ENCODE results near the gene TTC9B. TPM values are rescaled to one million over a fixed set of nuclear protein-coding genes. Genes with fewer than 3 reads are reported as not detected.

Gene TTC9B
- total and polyA plus RNA-seq, 2 of the 4 experiments (the other 2 are of a cell fraction) = not detected

DNA sequence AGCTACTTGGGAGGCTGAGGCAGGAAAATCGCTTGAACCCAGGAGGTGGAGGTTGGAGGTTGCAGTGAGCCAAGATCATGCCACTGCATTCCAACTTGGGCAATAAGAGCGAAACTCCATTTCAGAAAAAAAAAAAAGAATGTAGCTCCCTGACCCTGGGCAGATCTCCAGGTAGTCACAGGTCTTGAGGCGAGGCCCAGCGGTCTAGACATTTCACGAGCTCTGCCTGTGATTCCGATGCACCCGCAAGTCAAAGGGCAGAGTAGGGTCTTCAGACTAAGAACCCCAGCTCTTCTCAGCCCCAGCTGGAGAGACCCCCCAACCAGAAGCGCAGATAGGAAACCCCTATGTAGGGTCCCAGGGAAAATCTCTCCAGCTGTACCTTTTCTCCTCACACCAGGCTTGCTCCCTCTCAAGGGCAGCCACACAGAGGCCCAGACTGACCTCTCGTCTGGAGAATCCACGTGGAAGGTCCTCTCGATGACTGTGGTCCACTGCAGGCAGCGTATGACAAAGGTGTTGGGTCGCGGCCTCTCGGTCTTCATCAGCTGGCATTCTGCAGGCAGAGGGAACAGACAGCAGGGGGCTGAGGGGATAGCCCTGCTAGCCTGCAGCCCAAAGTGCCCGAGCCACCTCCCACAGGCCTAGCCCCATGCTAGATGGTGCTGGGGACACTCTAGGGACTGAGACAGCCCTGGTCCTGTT lies 36.7 kb upstream of the TTC9B start:
- Histone ChIP-seq H3K4me1 (ENCODE audit: control insufficient read depth, insufficient read depth, low read length) (no peaks in the 10 kb centered on the region), H2AK9ac (replicated peaks; ENCODE audit: low read depth, low read length, poor library complexity) (no peak overlapping the region), H3K9ac (ENCODE audit: low read depth, low read length) (no peak overlapping the region), H2BK120ac (ENCODE audit: low read depth, low read length) (no peak overlapping the region), H4K91ac (ENCODE audit: insufficient read depth, low read depth, low read length) (no peak overlapping the region), H2BK5ac (ENCODE audit: low read depth, low read length, poor library complexity, severe bottlenecking) (no peak overlapping the region), H4K8ac (ENCODE audit: low read depth in 2 of 2, low read length in 2 of 2) (no peak overlapping the region), H3K27ac (ENCODE audit: insufficient read depth, low read length) (no peak overlapping the region), H3K23ac (ENCODE audit: low read depth, low read length) (no peak overlapping the region), H3K9me1 (ENCODE audit: insufficient read depth, low read length) (0 out of 2 replicates have a peak, but pooled peaks cover 7% of the 10 kb centered on the region), H2BK20ac (ENCODE audit: low read depth, low read length) (no peak overlapping the region), H3K36me3 (ENCODE audit: control insufficient read depth, insufficient read depth, low read length) (peaks cover 39% of the 10 kb centered on the region), H3K27me3 (ENCODE audit: control insufficient read depth, insufficient read depth, low read length) (no peaks in the 10 kb centered on the region), H3K4me3 (ENCODE audit: insufficient read depth, low read depth, low read length) (no peak overlapping the region), H3K9me3 (ENCODE audit: control insufficient read depth, insufficient read depth, low read length) (no peaks in the 10 kb centered on the region), H3K18ac (ENCODE audit: low read depth, low read length) (no peak overlapping the region), H2AK5ac (ENCODE audit: low read depth, low read length) (no peak overlapping the region), H3K4me2 (ENCODE audit: low read depth, low read length) (no peak overlapping the region), H2AFZ (replicated peaks; ENCODE audit: low read length, poor library complexity) (no peak overlapping the region), H3K14ac (replicated peaks; ENCODE audit: low read depth, low read length) (no peak overlapping the region), H3K79me1 (ENCODE audit: low read depth in 1 of 2, low read length in 2 of 2) (peaks cover 36 to 76% of the 10 kb centered on the region in 2 experiments), H2BK15ac (ENCODE audit: low read depth, low read length) (no peak overlapping the region), H4K5ac (ENCODE audit: low read depth, low read length) (no peak overlapping the region), H3K4ac (ENCODE audit: low read depth, low read length) (no peak overlapping the region), H3K56ac (ENCODE audit: extremely low read depth, insufficient read depth, low read length) (no peak overlapping the region), H4K20me1 (ENCODE audit: insufficient read depth, low read length) (peaks cover 44% of the 10 kb centered on the region)
- intact Hi-C loops (cut with micrococcal nuclease) = no loop called here
- dilution Hi-C loops (cut with HindIII; ENCODE audit: low sequenced_read_pairs, unreplicated experiment) = no loop called here
- POLR2A ChIA-PET (ENCODE audit: unreplicated experiment) = no interaction called here
- CTCF ChIA-PET = no interaction called here
- ATAC-seq (ENCODE audit: low read depth) (no peak), DNase-seq (no peak)
- BruUV-seq (replicated peaks) = no TSS peak
- in situ Hi-C loops (cut with MboI; ENCODE audit: low sequenced_read_pairs) = no loop called here
- TF ChIP-seq FOS (IDR thresholded peaks at IDR 0.05; ENCODE audit: low read depth, low read length) (no peak), MAZ (IDR thresholded peaks at IDR 0.05; ENCODE audit: borderline replicate concordance, low read depth, low read length) (no peak), MXI1 (IDR thresholded peaks at IDR 0.05; ENCODE audit: borderline replicate concordance, low read depth, low read length) (no peak), MAFK (IDR thresholded peaks at IDR 0.05; ENCODE audit: low read depth, low read length) (no peak), SMC3 (IDR thresholded peaks at IDR 0.05; ENCODE audit: low read depth, low read length) (no peak), RAD21 (IDR thresholded peaks at IDR 0.05; ENCODE audit: low read length) (no peak), CHD1 (IDR thresholded peaks at IDR 0.05; ENCODE audit: low read depth, low read length) (no peak), POLR2A (IDR thresholded peaks at IDR 0.05; ENCODE audit: low read depth, low read length) (no peak), BHLHE40 (IDR thresholded peaks at IDR 0.05; ENCODE audit: low read depth, low read length) (no peak), NFE2L2 (IDR thresholded peaks at IDR 0.05; ENCODE audit: low read depth, low read length) (no peak), RFX5 (IDR thresholded peaks at IDR 0.05; ENCODE audit: low read depth, low read length) (no peak), CEBPB (IDR thresholded peaks at IDR 0.05; ENCODE audit: low read depth, low read length) (no peak), RCOR1 (IDR thresholded peaks at IDR 0.05; ENCODE audit: insufficient replicate concordance, low read length) (no peak)
- TF ChIP-seq, protein P1, sequence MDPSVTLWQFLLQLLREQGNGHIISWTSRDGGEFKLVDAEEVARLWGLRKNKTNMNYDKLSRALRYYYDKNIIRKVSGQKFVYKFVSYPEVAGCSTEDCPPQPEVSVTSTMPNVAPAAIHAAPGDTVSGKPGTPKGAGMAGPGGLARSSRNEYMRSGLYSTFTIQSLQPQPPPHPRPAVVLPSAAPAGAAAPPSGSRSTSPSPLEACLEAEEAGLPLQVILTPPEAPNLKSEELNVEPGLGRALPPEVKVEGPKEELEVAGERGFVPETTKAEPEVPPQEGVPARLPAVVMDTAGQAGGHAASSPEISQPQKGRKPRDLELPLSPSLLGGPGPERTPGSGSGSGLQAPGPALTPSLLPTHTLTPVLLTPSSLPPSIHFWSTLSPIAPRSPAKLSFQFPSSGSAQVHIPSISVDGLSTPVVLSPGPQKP (IDR thresholded peaks at IDR 0.05; ENCODE audit: borderline replicate concordance, low read depth, low read length) = no peak
- TF ChIP-seq, protein P2, sequence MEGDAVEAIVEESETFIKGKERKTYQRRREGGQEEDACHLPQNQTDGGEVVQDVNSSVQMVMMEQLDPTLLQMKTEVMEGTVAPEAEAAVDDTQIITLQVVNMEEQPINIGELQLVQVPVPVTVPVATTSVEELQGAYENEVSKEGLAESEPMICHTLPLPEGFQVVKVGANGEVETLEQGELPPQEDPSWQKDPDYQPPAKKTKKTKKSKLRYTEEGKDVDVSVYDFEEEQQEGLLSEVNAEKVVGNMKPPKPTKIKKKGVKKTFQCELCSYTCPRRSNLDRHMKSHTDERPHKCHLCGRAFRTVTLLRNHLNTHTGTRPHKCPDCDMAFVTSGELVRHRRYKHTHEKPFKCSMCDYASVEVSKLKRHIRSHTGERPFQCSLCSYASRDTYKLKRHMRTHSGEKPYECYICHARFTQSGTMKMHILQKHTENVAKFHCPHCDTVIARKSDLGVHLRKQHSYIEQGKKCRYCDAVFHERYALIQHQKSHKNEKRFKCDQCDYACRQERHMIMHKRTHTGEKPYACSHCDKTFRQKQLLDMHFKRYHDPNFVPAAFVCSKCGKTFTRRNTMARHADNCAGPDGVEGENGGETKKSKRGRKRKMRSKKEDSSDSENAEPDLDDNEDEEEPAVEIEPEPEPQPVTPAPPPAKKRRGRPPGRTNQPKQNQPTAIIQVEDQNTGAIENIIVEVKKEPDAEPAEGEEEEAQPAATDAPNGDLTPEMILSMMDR (conservative IDR thresholded peaks at IDR 0.05; ENCODE audit: low read depth, low read length) = no peak
- TF ChIP-seq, protein P3, sequence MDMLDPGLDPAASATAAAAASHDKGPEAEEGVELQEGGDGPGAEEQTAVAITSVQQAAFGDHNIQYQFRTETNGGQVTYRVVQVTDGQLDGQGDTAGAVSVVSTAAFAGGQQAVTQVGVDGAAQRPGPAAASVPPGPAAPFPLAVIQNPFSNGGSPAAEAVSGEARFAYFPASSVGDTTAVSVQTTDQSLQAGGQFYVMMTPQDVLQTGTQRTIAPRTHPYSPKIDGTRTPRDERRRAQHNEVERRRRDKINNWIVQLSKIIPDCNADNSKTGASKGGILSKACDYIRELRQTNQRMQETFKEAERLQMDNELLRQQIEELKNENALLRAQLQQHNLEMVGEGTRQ (IDR thresholded peaks at IDR 0.05; ENCODE audit: low read depth, low read length) = no peak
- 75% methylated on average over 5 of the region's 16 CpGs; no CpG with 5 or more reads in 1 of the 2 experiments for WGBS, 2 experiments (ENCODE audit: extremely low coverage in 2 of 2, insufficient read length in 1 of 2)
